Measurements from ENCODE around the gene CTDSPL. TPM values are rescaled to one million over a fixed set of nuclear protein-coding genes. Genes with fewer than 3 reads are reported as not detected.

CTDSPL gene
- total and polyA plus RNA-seq, 7 donors, result 19.1 to 69.1 (median 46.3) TPM

DNA sequence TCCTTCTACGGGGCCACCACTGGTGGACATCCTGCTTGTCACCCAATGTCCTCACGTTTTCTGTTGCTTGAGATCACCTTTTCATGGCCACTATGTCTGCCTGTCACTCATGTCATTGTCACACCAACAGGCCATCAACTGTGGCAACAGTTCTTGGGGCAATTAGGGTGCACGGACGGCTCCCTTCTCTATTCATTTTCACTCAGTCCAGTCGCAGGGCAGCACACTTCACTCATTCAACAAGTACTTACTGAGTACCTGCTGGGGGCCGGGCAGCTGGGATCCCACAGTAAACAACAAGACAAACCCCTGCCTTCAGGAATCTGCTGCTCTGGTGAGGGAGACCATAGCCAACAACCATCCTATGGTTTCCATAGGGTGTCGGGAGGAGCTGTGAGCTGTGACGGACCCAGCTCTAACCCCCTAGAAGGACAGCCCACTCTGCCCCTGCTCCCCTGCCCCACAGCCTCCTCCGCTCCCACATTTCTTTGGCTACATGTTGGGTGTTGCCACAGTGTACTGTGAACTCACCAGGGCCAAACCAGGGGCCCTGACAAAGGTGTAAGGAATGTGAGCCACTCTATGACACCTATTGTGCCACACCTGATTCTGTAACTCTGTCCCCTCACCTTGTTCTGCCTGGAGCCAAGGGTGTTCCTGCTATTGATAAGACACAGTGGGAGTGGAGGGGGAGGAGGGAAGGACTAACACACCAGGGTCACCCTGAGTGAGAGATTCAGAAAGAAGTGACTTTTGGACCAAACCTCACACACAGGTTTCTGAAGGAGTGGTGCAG lies 130.8 kb downstream of the CTDSPL start:
- DNase-seq, result peak; percentile 54
- Histone ChIP-seq H3K36me3 (no peaks in the 10 kb centered on the region), H3K9me3 (no peaks in the 10 kb centered on the region), H3K27ac (peak overlapping the region in 1 of 4 donors; percentile 7), H3K27me3 (no peaks in the 10 kb centered on the region), H3K4me3 (no peak overlapping the region), H3K4me1 (peaks cover 0 to 23% (median 15%) of the 10 kb centered on the region in 4 donors)
- intact Hi-C loops (cut with DNase I), result no loop called here
- TF ChIP-seq POLR2A (IDR thresholded peaks at IDR 0.05) (peak in 1 of 2 donors; percentile 56), POLR2AphosphoS5 (IDR thresholded peaks at IDR 0.05) (peak in 1 of 4 donors; percentile 13), EP300 (IDR thresholded peaks at IDR 0.05) (no peak)
- WGBS, 2 donors, result 32 to 76% methylated on average over 9 of the region's 9 CpGs

DNA sequence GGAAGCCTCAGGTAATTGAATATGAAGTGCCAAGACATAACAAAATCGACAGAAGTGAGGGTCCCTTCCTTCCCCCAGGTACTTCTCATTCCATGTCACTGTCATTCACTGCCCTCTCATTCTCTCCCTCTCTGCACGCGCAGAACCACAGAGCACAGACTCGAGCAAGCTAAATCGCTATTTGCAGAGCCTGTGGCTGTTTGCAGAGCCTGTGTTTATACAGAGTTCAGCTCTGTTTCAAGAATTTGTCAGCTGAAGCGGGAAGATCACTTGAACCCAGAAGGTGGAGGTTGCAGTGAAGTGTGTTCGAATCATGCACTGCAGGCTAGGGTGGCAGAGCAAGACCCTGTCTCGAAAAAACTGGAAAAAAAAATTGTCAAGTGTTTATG lies 131.4 kb downstream of the CTDSPL start:
- Histone ChIP-seq H3K4me1 (peaks cover 0 to 29% (median 20%) of the 10 kb centered on the region in 4 donors), H3K27me3 (no peaks in the 10 kb centered on the region), H3K27ac (peak overlapping the region in 2 of 4 donors; percentile 78 to 81), H3K36me3 (no peaks in the 10 kb centered on the region), H3K9me3 (no peaks in the 10 kb centered on the region), H3K4me3 (no peak overlapping the region)
- TF ChIP-seq, protein P1, sequence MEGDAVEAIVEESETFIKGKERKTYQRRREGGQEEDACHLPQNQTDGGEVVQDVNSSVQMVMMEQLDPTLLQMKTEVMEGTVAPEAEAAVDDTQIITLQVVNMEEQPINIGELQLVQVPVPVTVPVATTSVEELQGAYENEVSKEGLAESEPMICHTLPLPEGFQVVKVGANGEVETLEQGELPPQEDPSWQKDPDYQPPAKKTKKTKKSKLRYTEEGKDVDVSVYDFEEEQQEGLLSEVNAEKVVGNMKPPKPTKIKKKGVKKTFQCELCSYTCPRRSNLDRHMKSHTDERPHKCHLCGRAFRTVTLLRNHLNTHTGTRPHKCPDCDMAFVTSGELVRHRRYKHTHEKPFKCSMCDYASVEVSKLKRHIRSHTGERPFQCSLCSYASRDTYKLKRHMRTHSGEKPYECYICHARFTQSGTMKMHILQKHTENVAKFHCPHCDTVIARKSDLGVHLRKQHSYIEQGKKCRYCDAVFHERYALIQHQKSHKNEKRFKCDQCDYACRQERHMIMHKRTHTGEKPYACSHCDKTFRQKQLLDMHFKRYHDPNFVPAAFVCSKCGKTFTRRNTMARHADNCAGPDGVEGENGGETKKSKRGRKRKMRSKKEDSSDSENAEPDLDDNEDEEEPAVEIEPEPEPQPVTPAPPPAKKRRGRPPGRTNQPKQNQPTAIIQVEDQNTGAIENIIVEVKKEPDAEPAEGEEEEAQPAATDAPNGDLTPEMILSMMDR (IDR thresholded peaks at IDR 0.05), result no peak
- no peak for TF ChIP-seq EP300 (IDR thresholded peaks at IDR 0.05)
- intact Hi-C loops (cut with DNase I), result no loop called here
- peak; percentile 9 for DNase-seq
- WGBS, 2 donors, result 15 to 68% methylated on average over 8 of the region's 8 CpGs

- TF ChIP-seq EP300 (IDR thresholded peaks at IDR 0.05) (no peak), POLR2A (IDR thresholded peaks at IDR 0.05) (no peak), POLR2AphosphoS5 (IDR thresholded peaks at IDR 0.05) (no peak)
- TF ChIP-seq, protein P1 (IDR thresholded peaks at IDR 0.05), result no peak
- Histone ChIP-seq H3K27ac (peak overlapping the region; percentile 69 to 81 (median 77)), H3K36me3 (no peaks in the 10 kb centered on the region), H3K4me1 (peaks cover 0 to 32% (median 24%) of the 10 kb centered on the region in 4 donors), H3K9me3 (no peaks in the 10 kb centered on the region), H3K4me3 (peak overlapping the region in 3 of 4 donors; percentile 50 to 63 (median 61)), H3K27me3 (no peaks in the 10 kb centered on the region)
- 21 to 51% methylated on average over 6 of the region's 6 CpGs for WGBS, 2 donors
- no peak for DNase-seq
- intact Hi-C loops (cut with DNase I), result no loop called here
Measured at GRCh38 chr3:37993460-37993819, 131.8 kb downstream of the CTDSPL start.

DNA sequence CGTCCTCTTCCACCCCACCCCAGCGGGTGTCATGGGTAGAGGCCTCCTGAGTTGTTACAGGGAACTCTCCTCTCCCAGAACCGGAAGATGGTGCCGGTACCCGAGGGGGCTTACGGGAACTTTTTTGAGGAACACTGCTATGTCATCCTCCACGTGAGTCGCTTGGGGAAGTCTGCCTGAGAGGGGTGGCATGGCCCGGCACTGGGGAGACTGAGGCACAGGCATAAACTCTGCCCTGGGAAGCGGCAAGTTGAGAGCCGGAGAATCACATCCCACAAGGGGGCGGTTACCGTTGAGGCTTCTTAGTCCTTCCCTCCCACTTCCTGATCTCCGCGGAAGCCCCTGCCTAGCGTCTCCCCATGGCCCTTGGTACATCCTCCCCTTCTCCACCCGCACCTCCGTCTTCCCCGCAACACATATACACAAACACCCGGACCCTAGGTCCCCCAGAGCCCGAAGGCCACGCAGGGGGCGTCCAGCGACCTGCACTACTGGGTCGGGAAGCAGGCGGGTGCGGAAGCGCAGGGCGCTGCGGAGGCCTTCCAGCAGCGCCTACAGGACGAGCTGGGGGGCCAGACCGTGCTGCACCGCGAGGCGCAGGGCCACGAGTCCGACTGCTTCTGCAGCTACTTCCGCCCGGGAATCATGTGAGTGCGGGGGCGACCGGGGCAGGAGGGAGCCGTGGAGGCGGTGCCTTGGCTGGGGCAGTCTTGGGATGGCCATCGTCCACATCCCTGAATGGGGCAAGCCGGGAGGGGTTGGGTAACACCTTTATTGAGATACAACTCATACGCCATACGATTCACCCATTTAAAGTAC lies 132.3 kb downstream of the CTDSPL start:
- no peaks in the 10 kb centered on the region for H3K36me3 ChIP-seq
- H3K27ac ChIP-seq, result peak overlapping the region; percentile 69 to 81 (median 77)
- TF ChIP-seq, protein P1 (IDR thresholded peaks at IDR 0.05), result no peak
- no peak for TF ChIP-seq EP300 (IDR thresholded peaks at IDR 0.05)
- TF ChIP-seq POLR2A (IDR thresholded peaks at IDR 0.05), result peak; percentile 18 to 56
- peak in 3 of 4 donors; percentile 69 to 80 (median 79) for TF ChIP-seq POLR2AphosphoS5 (IDR thresholded peaks at IDR 0.05)
- DNase-seq, result peak; percentile 93
- H3K9me3 ChIP-seq, result no peaks in the 10 kb centered on the region
- no peaks in the 10 kb centered on the region for H3K27me3 ChIP-seq
- whole genome bisulfite sequencing, 2 donors, result 5 to 37% methylated on average over 49 of the region's 49 CpGs
- intact Hi-C loops (cut with DNase I), result no loop called here
- H3K4me1 ChIP-seq, result peaks cover 0 to 35% (median 26%) of the 10 kb centered on the region in 4 donors
- H3K4me3 ChIP-seq, result peak overlapping the region; percentile 50 to 63 (median 56)

DNA sequence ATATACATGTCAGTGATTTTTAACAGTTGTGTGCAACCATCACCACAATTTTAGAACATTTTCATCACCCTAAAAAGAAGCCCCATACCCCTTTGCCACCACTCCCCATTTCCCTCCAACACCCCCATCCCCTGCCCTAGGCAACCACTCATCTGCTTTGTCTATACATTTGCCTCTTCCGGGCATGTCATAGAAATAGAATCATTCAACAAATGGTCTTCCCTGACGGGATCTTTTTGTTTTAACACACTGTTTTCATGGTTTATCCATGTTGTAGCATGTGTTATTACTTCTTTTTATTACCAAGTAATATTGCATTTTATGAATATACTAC lies 132.9 kb downstream of the CTDSPL start:
- Histone ChIP-seq H3K36me3 (no peaks in the 10 kb centered on the region), H3K9me3 (no peaks in the 10 kb centered on the region), H3K27me3 (no peaks in the 10 kb centered on the region), H3K27ac (peak overlapping the region; percentile 69 to 81 (median 77)), H3K4me3 (peak overlapping the region; percentile 50 to 63 (median 56)), H3K4me1 (peaks cover 0 to 40% (median 28%) of the 10 kb centered on the region in 4 donors)
- intact Hi-C loops (cut with DNase I), result no loop called here
- WGBS, 2 donors, result 30 to 73% methylated on average over 2 of the region's 2 CpGs
- DNase-seq, result no peak
- TF ChIP-seq POLR2AphosphoS5 (IDR thresholded peaks at IDR 0.05) (no peak), POLR2A (IDR thresholded peaks at IDR 0.05) (no peak), EP300 (IDR thresholded peaks at IDR 0.05) (no peak)
- TF ChIP-seq, protein P1 (IDR thresholded peaks at IDR 0.05), result no peak

Measured in sigmoid colon (tissue), 7 donors.